Urinary bladder (tissue), 2 donors: ENCODE measurements around the gene OR5L1. TPM values are rescaled to one million over a fixed set of nuclear protein-coding genes. Genes with fewer than 3 reads are reported as not detected.

Source experiments
- polyA plus RNA-seq: library from polyadenylated mRNA; stranded (reverse); fragments of 200-250 nt; gene quantifications from one replicate; pipeline ENCODE4 v1.2.3, GENCODE V29; 2013
- total RNA-seq: library from RNA; depleted of rRNA; stranded (reverse); fragments of >200 nt; gene quantifications from one replicate; pipeline ENCODE4 v1.2.3, GENCODE V29; 2014
- donor health status: healthy.

Gene OR5L1
- total and polyA plus RNA-seq, 2 donors: not detected

Other genes with a start within 250 kb of the OR5L1 start
- gene OR4C16, start 239.2 kb upstream of the OR5L1 start, total RNA-seq: not detected
- not detected for gene OR4C16, start 239.2 kb upstream of the OR5L1 start, polyA plus RNA-seq
- not detected for gene OR4C11, start 203.7 kb upstream of the OR5L1 start, total RNA-seq
- gene OR4C11, start 203.7 kb upstream of the OR5L1 start, polyA plus RNA-seq: not detected
- gene OR4P4, start 176.3 kb upstream of the OR5L1 start, total RNA-seq: not detected
- gene OR4P4, start 176.3 kb upstream of the OR5L1 start, polyA plus RNA-seq: not detected
- not detected for gene OR4S2, start 163.0 kb upstream of the OR5L1 start, total RNA-seq
- gene OR4S2, start 163.0 kb upstream of the OR5L1 start, polyA plus RNA-seq: not detected
- not detected for gene OR4C6, start 149.2 kb upstream of the OR5L1 start, total RNA-seq
- gene OR4C6, start 149.2 kb upstream of the OR5L1 start, polyA plus RNA-seq: not detected
- gene OR5D13, start 37.9 kb upstream of the OR5L1 start, total RNA-seq: not detected
- not detected for gene OR5D13, start 37.9 kb upstream of the OR5L1 start, polyA plus RNA-seq
- not detected for gene OR5D14, start 15.8 kb upstream of the OR5L1 start, total RNA-seq
- not detected for gene OR5D14, start 15.8 kb upstream of the OR5L1 start, polyA plus RNA-seq
- gene OR5D18, start 8.3 kb downstream of the OR5L1 start, total RNA-seq: not detected
- not detected for gene OR5D18, start 8.3 kb downstream of the OR5L1 start, polyA plus RNA-seq
- gene OR5L2, start 15.9 kb downstream of the OR5L1 start, total RNA-seq: not detected
- gene OR5L2, start 15.9 kb downstream of the OR5L1 start, polyA plus RNA-seq: not detected
- gene OR5D16, start 27.4 kb downstream of the OR5L1 start, total RNA-seq: not detected
- gene OR5D16, start 27.4 kb downstream of the OR5L1 start, polyA plus RNA-seq: not detected
- not detected for gene TRIM51, start 71.9 kb downstream of the OR5L1 start, total RNA-seq
- not detected for gene TRIM51, start 71.9 kb downstream of the OR5L1 start, polyA plus RNA-seq
- not detected for gene OR5W2, start 103.2 kb downstream of the OR5L1 start, total RNA-seq
- not detected for gene OR5W2, start 103.2 kb downstream of the OR5L1 start, polyA plus RNA-seq
- gene OR5I1, start 125.0 kb downstream of the OR5L1 start, total RNA-seq: not detected
- gene OR5I1, start 125.0 kb downstream of the OR5L1 start, polyA plus RNA-seq: not detected
- gene OR10AG1, start 158.6 kb downstream of the OR5L1 start, total RNA-seq: not detected
- gene OR10AG1, start 158.6 kb downstream of the OR5L1 start, polyA plus RNA-seq: not detected
- not detected for gene OR5F1, start 183.3 kb downstream of the OR5L1 start, total RNA-seq
- not detected for gene OR5F1, start 183.3 kb downstream of the OR5L1 start, polyA plus RNA-seq
- gene OR5AS1, start 216.3 kb downstream of the OR5L1 start, total RNA-seq: not detected
- gene OR5AS1, start 216.3 kb downstream of the OR5L1 start, polyA plus RNA-seq: not detected